ENCODE measurements around the gene SLC8A2. TPM values are rescaled to one million over a fixed set of nuclear protein-coding genes. Genes with fewer than 3 reads are reported as not detected.

Gene SLC8A2
- total RNA-seq, 1 experiment from 2014 or later: 0.10 TPM

DNA sequence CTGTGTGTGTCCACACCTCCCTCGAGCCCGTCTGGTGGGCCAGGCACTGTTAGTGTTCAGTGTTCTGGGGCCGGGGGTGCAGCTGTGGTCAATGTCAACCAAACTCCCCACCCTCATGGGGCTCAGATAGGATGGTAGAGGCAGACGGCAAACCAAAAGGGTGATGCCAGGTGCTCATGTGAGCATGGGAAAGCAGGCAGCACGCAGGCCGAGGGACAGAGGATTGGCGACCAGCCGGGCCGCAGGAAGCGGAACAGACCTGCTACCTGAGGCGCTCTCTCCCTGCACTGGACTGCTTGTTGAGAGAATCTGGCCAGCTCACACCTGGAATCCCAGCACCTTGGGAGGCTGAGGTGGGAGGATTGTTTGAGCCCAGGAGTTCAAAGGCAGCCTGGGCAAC, 93.4 kb downstream of the SLC8A2 start:
- ChIA-PET CTCF (no interaction called here), POLR2A (no interaction called here)
- BruUV-seq (replicated peaks): no TSS peak
- Histone ChIP-seq H3K9me3 (ENCODE audit: control insufficient read depth, insufficient read depth, low read depth, low read length) (no peaks in the 10 kb centered on the region), H3K4me1 (ENCODE audit: control insufficient read depth, insufficient read depth, low read length) (no peaks in the 10 kb centered on the region), H3K4me3 (ENCODE audit: low read depth in 2 of 2, low read length in 2 of 2) (no peak overlapping the region), H3K27ac (ENCODE audit: low read length) (no peak overlapping the region), H3K27me3 (ENCODE audit: control insufficient read depth, insufficient read depth, low read length) (no peaks in the 10 kb centered on the region), H3K36me3 (ENCODE audit: control insufficient read depth, insufficient read depth, low read length) (no peaks in the 10 kb centered on the region; the same call in 1 of the 2 replicates)
- DNase-seq (ENCODE audit: low read depth, low spot score) (no peak), ATAC-seq (no peak)
- in situ Hi-C loops (cut with HindIII; ENCODE audit: low pct_unique_long_range_greater_than_20kb, low sequenced_read_pairs) (no loop called here), intact Hi-C loops (cut with micrococcal nuclease; ENCODE audit: unreplicated experiment) (no loop called here)
- TF ChIP-seq, protein P1, sequence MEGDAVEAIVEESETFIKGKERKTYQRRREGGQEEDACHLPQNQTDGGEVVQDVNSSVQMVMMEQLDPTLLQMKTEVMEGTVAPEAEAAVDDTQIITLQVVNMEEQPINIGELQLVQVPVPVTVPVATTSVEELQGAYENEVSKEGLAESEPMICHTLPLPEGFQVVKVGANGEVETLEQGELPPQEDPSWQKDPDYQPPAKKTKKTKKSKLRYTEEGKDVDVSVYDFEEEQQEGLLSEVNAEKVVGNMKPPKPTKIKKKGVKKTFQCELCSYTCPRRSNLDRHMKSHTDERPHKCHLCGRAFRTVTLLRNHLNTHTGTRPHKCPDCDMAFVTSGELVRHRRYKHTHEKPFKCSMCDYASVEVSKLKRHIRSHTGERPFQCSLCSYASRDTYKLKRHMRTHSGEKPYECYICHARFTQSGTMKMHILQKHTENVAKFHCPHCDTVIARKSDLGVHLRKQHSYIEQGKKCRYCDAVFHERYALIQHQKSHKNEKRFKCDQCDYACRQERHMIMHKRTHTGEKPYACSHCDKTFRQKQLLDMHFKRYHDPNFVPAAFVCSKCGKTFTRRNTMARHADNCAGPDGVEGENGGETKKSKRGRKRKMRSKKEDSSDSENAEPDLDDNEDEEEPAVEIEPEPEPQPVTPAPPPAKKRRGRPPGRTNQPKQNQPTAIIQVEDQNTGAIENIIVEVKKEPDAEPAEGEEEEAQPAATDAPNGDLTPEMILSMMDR (IDR thresholded peaks at IDR 0.05): no peak

Other genes with a start within 250 kb of the SLC8A2 start
- gene BBC3, start 240.7 kb downstream of the SLC8A2 start, total RNA-seq (2021; ENCODE audit: unreplicated experiment): 7.6 TPM
- gene CCDC9, start 215.4 kb downstream of the SLC8A2 start, total RNA-seq (2021; ENCODE audit: unreplicated experiment): 29.2 TPM
- gene INAFM1, start 197.0 kb downstream of the SLC8A2 start, total RNA-seq (2021; ENCODE audit: unreplicated experiment): 13.1 TPM
- 2.7 TPM for gene C5AR1, start 162.0 kb downstream of the SLC8A2 start, total RNA-seq (2021; ENCODE audit: unreplicated experiment)
- gene C5AR2, start 139.7 kb downstream of the SLC8A2 start, total RNA-seq (2021; ENCODE audit: unreplicated experiment): 0.03 TPM
- gene DHX34, start 122.6 kb downstream of the SLC8A2 start, total RNA-seq (2021; ENCODE audit: unreplicated experiment): 29.2 TPM
- gene MEIS3, start 52.4 kb downstream of the SLC8A2 start, total RNA-seq (2021; ENCODE audit: unreplicated experiment): 11.3 TPM
- gene KPTN, start 12.3 kb upstream of the SLC8A2 start, total RNA-seq (2021; ENCODE audit: unreplicated experiment): 26.5 TPM
- 71.0 TPM for gene NAPA, start 43.2 kb upstream of the SLC8A2 start, total RNA-seq (2021; ENCODE audit: unreplicated experiment)
- 0.15 TPM for gene ZNF541, start 101.3 kb upstream of the SLC8A2 start, total RNA-seq (2021; ENCODE audit: unreplicated experiment)
- gene BICRA, start 137.2 kb upstream of the SLC8A2 start, total RNA-seq (2021; ENCODE audit: unreplicated experiment): 13.7 TPM
- 41.8 TPM for gene EHD2, start 241.5 kb upstream of the SLC8A2 start, total RNA-seq (2021; ENCODE audit: unreplicated experiment)

Measured in Panc1 (cell line).